ENCODE measurements around the gene RFX3. TPM values are rescaled to one million over a fixed set of nuclear protein-coding genes. Genes with fewer than 3 reads are reported as not detected.

The RFX3 gene
- total RNA-seq, 1 donor, result 1.4 TPM

GRCh38 chr9:3458806-3459475, 66.9 kb downstream of the RFX3 start:
- Histone ChIP-seq H3K79me2 (ENCODE audit: insufficient read depth, low read length) (no peaks in the 10 kb centered on the region), H3K4me2 (ENCODE audit: insufficient read depth, low read length) (no peak overlapping the region), H3K4me3 (ENCODE audit: insufficient read depth, low read length) (no peak overlapping the region), H2AFZ (ENCODE audit: low read length) (no peak overlapping the region), H3K36me3 (ENCODE audit: insufficient read depth, low read length) (no peaks in the 10 kb centered on the region), H4K20me1 (ENCODE audit: insufficient read depth, low read length) (no peaks in the 10 kb centered on the region), H3K9me3 (ENCODE audit: low read depth, low read length) (no peaks in the 10 kb centered on the region), H3K4me1 (ENCODE audit: insufficient read depth, low read length) (no peaks in the 10 kb centered on the region), H3K27ac (ENCODE audit: low read depth, low read length) (no peak overlapping the region), H3K27me3 (ENCODE audit: insufficient read depth, low read length) (no peaks in the 10 kb centered on the region)
- TF ChIP-seq CTCF (IDR thresholded peaks at IDR 0.05; ENCODE audit: extremely low read depth, low read depth, low read length), result no peak
- peak; percentile 4 for DNase-seq (ENCODE audit: insufficient read length, low spot score, missing footprints)

GRCh38 chr9:3457175-3457574, 68.6 kb downstream of the RFX3 start:
- H3K36me3 ChIP-seq (ENCODE audit: insufficient read depth, low read length), result no peaks in the 10 kb centered on the region
- H4K20me1 ChIP-seq (ENCODE audit: insufficient read depth, low read length), result no peaks in the 10 kb centered on the region
- H2AFZ ChIP-seq (ENCODE audit: low read length), result no peak overlapping the region
- H3K27me3 ChIP-seq (ENCODE audit: insufficient read depth, low read length), result no peaks in the 10 kb centered on the region
- no peak for TF ChIP-seq CTCF (IDR thresholded peaks at IDR 0.05; ENCODE audit: extremely low read depth, low read depth, low read length)
- no peak overlapping the region for H3K4me3 ChIP-seq (ENCODE audit: insufficient read depth, low read length)
- no peaks in the 10 kb centered on the region for H3K4me1 ChIP-seq (ENCODE audit: insufficient read depth, low read length)
- no peak for DNase-seq (ENCODE audit: insufficient read length, low spot score, missing footprints)
- no peak overlapping the region for H3K4me2 ChIP-seq (ENCODE audit: insufficient read depth, low read length)
- no peaks in the 10 kb centered on the region for H3K9me3 ChIP-seq (ENCODE audit: low read depth, low read length)
- no peaks in the 10 kb centered on the region for H3K79me2 ChIP-seq (ENCODE audit: insufficient read depth, low read length)
- H3K27ac ChIP-seq (ENCODE audit: low read depth, low read length), result no peak overlapping the region

GRCh38 chr9:3455717-3456116, 70.1 kb downstream of the RFX3 start:
- no peak overlapping the region for H2AFZ ChIP-seq (ENCODE audit: low read length)
- no peak overlapping the region for H3K4me3 ChIP-seq (ENCODE audit: insufficient read depth, low read length)
- H3K27ac ChIP-seq (ENCODE audit: low read depth, low read length), result no peak overlapping the region
- H3K27me3 ChIP-seq (ENCODE audit: insufficient read depth, low read length), result no peaks in the 10 kb centered on the region
- no peak for DNase-seq (ENCODE audit: insufficient read length, low spot score, missing footprints)
- H3K36me3 ChIP-seq (ENCODE audit: insufficient read depth, low read length), result no peaks in the 10 kb centered on the region
- no peaks in the 10 kb centered on the region for H4K20me1 ChIP-seq (ENCODE audit: insufficient read depth, low read length)
- H3K4me2 ChIP-seq (ENCODE audit: insufficient read depth, low read length), result no peak overlapping the region
- no peak for TF ChIP-seq CTCF (IDR thresholded peaks at IDR 0.05; ENCODE audit: extremely low read depth, low read depth, low read length)
- H3K4me1 ChIP-seq (ENCODE audit: insufficient read depth, low read length), result no peaks in the 10 kb centered on the region
- H3K79me2 ChIP-seq (ENCODE audit: insufficient read depth, low read length), result no peaks in the 10 kb centered on the region
- H3K9me3 ChIP-seq (ENCODE audit: low read depth, low read length), result no peaks in the 10 kb centered on the region

- Histone ChIP-seq H3K79me2 (ENCODE audit: insufficient read depth, low read length) (no peaks in the 10 kb centered on the region), H4K20me1 (ENCODE audit: insufficient read depth, low read length) (no peaks in the 10 kb centered on the region), H3K4me2 (ENCODE audit: insufficient read depth, low read length) (no peak overlapping the region), H3K4me3 (ENCODE audit: insufficient read depth, low read length) (no peak overlapping the region), H3K9me3 (ENCODE audit: low read depth, low read length) (no peaks in the 10 kb centered on the region), H3K27ac (ENCODE audit: low read depth, low read length) (no peak overlapping the region), H3K4me1 (ENCODE audit: insufficient read depth, low read length) (no peaks in the 10 kb centered on the region), H2AFZ (ENCODE audit: low read length) (no peak overlapping the region), H3K36me3 (ENCODE audit: insufficient read depth, low read length) (no peaks in the 10 kb centered on the region), H3K27me3 (ENCODE audit: insufficient read depth, low read length) (no peaks in the 10 kb centered on the region)
- no peak for TF ChIP-seq CTCF (IDR thresholded peaks at IDR 0.05; ENCODE audit: extremely low read depth, low read depth, low read length)
- DNase-seq (ENCODE audit: insufficient read length, low spot score, missing footprints), result peak; percentile 30
Measured at GRCh38 chr9:3455094-3455493, 70.7 kb downstream of the RFX3 start.

Measured in osteoblast (primary cell).